HAP-1 (cell line): Measurements from ENCODE around the gene ME2.
"Not testable (repeated sequence)": the region's sequence is repeated elsewhere in the genome, so short reads cannot be mapped to it uniquely, and the experiment has no call there.

ENCODE experiments used
- DNase-seq, 2 experiments: peaks; one replicate each; pipeline ENCODE4 v3.0.0-alpha.2; 2016 to 2020; ENCODE audit warnings: low spot score in 2 of 2
- H3K27me3 ChIP-seq: fragments of 250-450 bp; sonication (Bioruptor Pico); 2 replicates; pipeline ENCODE4 v1.5.1; 2020; ENCODE audit warnings: low read depth, mild to moderate bottlenecking, moderate library complexity
- H3K36me3 ChIP-seq: fragments of 250-450 bp; sonication (Bioruptor Pico); replicated peaks from 2 replicates; pipeline ENCODE4 v1.5.1; 2020; ENCODE audit warnings: mild to moderate bottlenecking
- H3K4me1 ChIP-seq: fragments of 250-450 bp; sonication (Bioruptor Pico); 2 replicates; pipeline ENCODE4 v1.5.1; 2020; ENCODE audit warnings: mild to moderate bottlenecking
- H3K4me3 ChIP-seq: fragments of 250-450 bp; sonication (Bioruptor Pico); 2 replicates; pipeline ENCODE4 v1.5.1; 2020; ENCODE audit warnings: mild to moderate bottlenecking, moderate library complexity
- H3K9me3 ChIP-seq: fragments of 250-450 bp; sonication (Bioruptor Pico); 2 replicates; pipeline ENCODE4 v1.5.1; 2020; ENCODE audit warnings: mild to moderate bottlenecking, moderate library complexity
- in situ Hi-C: fragments of 300-500 bp; cut with MboI; formaldehyde crosslinking; loops from 3 replicates; pipeline ENCODE4 v1.14.3; 2020; ENCODE audit warnings: low sequenced_read_pairs, inconsistent platforms, mixed read lengths

The ME2 gene

GRCh38 chr18:50871846-50872245 is 7.1 kb upstream of the ME2 start:
- DNase-seq, result no peak
- Histone ChIP-seq H3K36me3 (no peaks in the 10 kb centered on the region), H3K4me3 (no peak overlapping the region), H3K27me3 (no peaks in the 10 kb centered on the region), H3K9me3 (no peaks in the 10 kb centered on the region), H3K4me1 (no peaks in the 10 kb centered on the region)
- in situ Hi-C loops, result no loop called here

- Histone ChIP-seq H3K27me3 (no peaks in the 10 kb centered on the region), H3K4me3 (no peak overlapping the region), H3K36me3 (no peaks in the 10 kb centered on the region), H3K9me3 (no peaks in the 10 kb centered on the region), H3K4me1 (peaks cover 9% of the 10 kb centered on the region)
- no peak for DNase-seq
- in situ Hi-C loops, result no loop called here
Measured at GRCh38 chr18:50875966-50876536, 2.9 kb upstream of the ME2 start.

- no peaks in the 10 kb centered on the region for H3K9me3 ChIP-seq
- no peak for DNase-seq
- in situ Hi-C loops, result no loop called here
- no peaks in the 10 kb centered on the region for H3K27me3 ChIP-seq
- no peaks in the 10 kb centered on the region for H3K36me3 ChIP-seq
- H3K4me3 ChIP-seq, result peak overlapping the region; percentile 61
- H3K4me1 ChIP-seq, result peaks cover 15% of the 10 kb centered on the region
Measured at GRCh38 chr18:50877545-50878265, 1.2 kb upstream of the ME2 start.

GRCh38 chr18:50879302-50880118 is 592 bp downstream of the ME2 start:
- Histone ChIP-seq H3K36me3 (no peaks in the 10 kb centered on the region), H3K4me3 (peak overlapping the region; percentile 61), H3K9me3 (no peaks in the 10 kb centered on the region), H3K27me3 (no peaks in the 10 kb centered on the region), H3K4me1 (peaks cover 15% of the 10 kb centered on the region)
- in situ Hi-C loops, result no loop called here
- DNase-seq, result peak in 1 of 2 experiments; percentile 42

GRCh38 chr18:50880119-50880465 is 1.2 kb downstream of the ME2 start:
- Histone ChIP-seq H3K27me3 (no peaks in the 10 kb centered on the region), H3K9me3 (no peaks in the 10 kb centered on the region), H3K4me1 (peaks cover 15% of the 10 kb centered on the region), H3K4me3 (peak overlapping the region; percentile 61), H3K36me3 (no peaks in the 10 kb centered on the region)
- in situ Hi-C loops, result no loop called here
- peak in 1 of 2 experiments; percentile 4 for DNase-seq

GRCh38 chr18:50880944-50881343 is 2.0 kb downstream of the ME2 start:
- H3K9me3 ChIP-seq, H3K36me3 ChIP-seq, H3K27me3 ChIP-seq, in situ Hi-C loops: not testable (repeated sequence)
- DNase-seq, result peak in 1 of 2 experiments; percentile 12
- H3K4me3 ChIP-seq, result peak overlapping the region; percentile 61
- H3K4me1 ChIP-seq, result peaks cover 15% of the 10 kb centered on the region

GRCh38 chr18:50886929-50887328 is 8.0 kb downstream of the ME2 start:
- Histone ChIP-seq H3K4me3 (no peak overlapping the region), H3K9me3 (no peaks in the 10 kb centered on the region), H3K36me3 (peaks cover 8% of the 10 kb centered on the region), H3K4me1 (peaks cover 4% of the 10 kb centered on the region), H3K27me3 (no peaks in the 10 kb centered on the region)
- DNase-seq, result no peak
- in situ Hi-C loops, result no loop called here

GRCh38 chr18:50895350-50896045 is 16.6 kb downstream of the ME2 start:
- Histone ChIP-seq H3K9me3 (no peaks in the 10 kb centered on the region), H3K27me3 (no peaks in the 10 kb centered on the region), H3K4me1 (peaks cover 4% of the 10 kb centered on the region), H3K36me3 (peaks cover 15% of the 10 kb centered on the region), H3K4me3 (no peak overlapping the region)
- DNase-seq, result no peak
- in situ Hi-C loops, result no loop called here

- H3K4me1 ChIP-seq, result peaks cover 2% of the 10 kb centered on the region
- no peaks in the 10 kb centered on the region for H3K27me3 ChIP-seq
- H3K9me3 ChIP-seq, result no peaks in the 10 kb centered on the region
- peaks cover 15% of the 10 kb centered on the region for H3K36me3 ChIP-seq
- DNase-seq, result no peak
- H3K4me3 ChIP-seq, result no peak overlapping the region
- in situ Hi-C loops, result no loop called here
Measured at GRCh38 chr18:50896093-50896492, 17.2 kb downstream of the ME2 start.

- no peak for DNase-seq
- no peaks in the 10 kb centered on the region for H3K9me3 ChIP-seq
- H3K27me3 ChIP-seq, result no peaks in the 10 kb centered on the region
- in situ Hi-C loops, result no loop called here
- no peak overlapping the region for H3K4me3 ChIP-seq
- H3K4me1 ChIP-seq, result no peaks in the 10 kb centered on the region; the same call in 1 of the 2 replicates
- H3K36me3 ChIP-seq, result peaks cover 15% of the 10 kb centered on the region
Measured at GRCh38 chr18:50898919-50899318, 20.0 kb downstream of the ME2 start.

GRCh38 chr18:50902797-50903196 is 23.9 kb downstream of the ME2 start:
- Histone ChIP-seq H3K4me1 (no peaks in the 10 kb centered on the region; the same call in 1 of the 2 replicates), H3K27me3 (no peaks in the 10 kb centered on the region), H3K4me3 (no peak overlapping the region), H3K36me3 (peaks cover 12% of the 10 kb centered on the region), H3K9me3 (0 out of 2 replicates have a peak, but pooled peaks cover 5% of the 10 kb centered on the region)
- in situ Hi-C loops, result no loop called here
- DNase-seq, result no peak

GRCh38 chr18:50906843-50907242 is 27.9 kb downstream of the ME2 start:
- peaks cover 21% of the 10 kb centered on the region for H3K36me3 ChIP-seq
- H3K4me3 ChIP-seq, result no peak overlapping the region
- 0 out of 2 replicates have a peak, but pooled peaks cover 5% of the 10 kb centered on the region for H3K9me3 ChIP-seq
- no peaks in the 10 kb centered on the region for H3K27me3 ChIP-seq
- H3K4me1 ChIP-seq, result peaks cover 3% of the 10 kb centered on the region; the same call in 1 of the 2 replicates
- in situ Hi-C loops, result no loop called here
- DNase-seq, result no peak

GRCh38 chr18:50909261-50909660 is 30.3 kb downstream of the ME2 start:
- no peaks in the 10 kb centered on the region for H3K27me3 ChIP-seq
- in situ Hi-C loops, result no loop called here
- peaks cover 27% of the 10 kb centered on the region for H3K36me3 ChIP-seq
- DNase-seq, result no peak
- H3K4me3 ChIP-seq, result no peak overlapping the region
- 0 out of 2 replicates have a peak, but pooled peaks cover 5% of the 10 kb centered on the region for H3K9me3 ChIP-seq
- H3K4me1 ChIP-seq, result 0 out of 2 replicates have a peak, but pooled peaks cover 3% of the 10 kb centered on the region
